Liver (tissue), 3 donors: ENCODE measurements around the gene CTXND1.
A peak's percentile ranks its signal among the peaks of the same experiment; 100 is the strongest.

Experiments
- EGR1 ChIP-seq, 2 donors: IDR thresholded peaks; 2 replicates each; pipeline ENCODE4 v1.6.1; 2016 to 2018; ENCODE audit warnings: antibody characterized with exemption in 2 of 2, low read depth in 2 of 2
- HNF4A ChIP-seq, 2 donors: conservative IDR thresholded peaks; 2 replicates each; pipeline ENCODE4 v1.6.1; 2016; ENCODE audit warnings: antibody characterized with exemption in 2 of 2, mild to moderate bottlenecking in 2 of 2
- MAX ChIP-seq: IDR thresholded peaks from 2 replicates; pipeline ENCODE4 v1.6.1; 2016; ENCODE audit warnings: antibody characterized with exemption
- NR2F2 ChIP-seq: IDR thresholded peaks from 2 replicates; pipeline ENCODE4 v1.6.1; 2016; ENCODE audit warnings: antibody characterized with exemption
- RAD21 ChIP-seq, 2 donors: IDR thresholded peaks; 2 replicates each; pipeline ENCODE4 v1.6.1; 2016; ENCODE audit warnings: antibody characterized with exemption in 2 of 2, mild to moderate bottlenecking in 2 of 2
- REST ChIP-seq: IDR thresholded peaks from 2 replicates; pipeline ENCODE4 v1.6.1; 2016; ENCODE audit warnings: antibody characterized with exemption, mild to moderate bottlenecking
- RXRA ChIP-seq, 2 donors: IDR thresholded peaks; 2 replicates each; pipeline ENCODE4 v1.6.1; 2017 to 2018; ENCODE audit warnings: antibody characterized with exemption in 2 of 2, mild to moderate bottlenecking in 1 of 2
- TAF1 ChIP-seq: conservative IDR thresholded peaks from 2 replicates; pipeline ENCODE4 v1.6.1; 2016; ENCODE audit warnings: antibody characterized with exemption, mild to moderate bottlenecking
- TF ChIP-seq, protein P1 (sequence below): fragments of 150-350 bp; IDR thresholded peaks from 2 replicates; pipeline ENCODE4 v1.5.1; 2017; ENCODE audit warnings: improper control_type of control experiment, low read depth, low read length; ENCODE audit not compliant: missing input control
- TF ChIP-seq, protein P2 (sequence below): IDR thresholded peaks from 2 replicates; pipeline ENCODE4 v1.6.1; 2016; ENCODE audit warnings: antibody characterized with exemption
- donor health status: healthy.
- donor health status: healthy.

DNA sequence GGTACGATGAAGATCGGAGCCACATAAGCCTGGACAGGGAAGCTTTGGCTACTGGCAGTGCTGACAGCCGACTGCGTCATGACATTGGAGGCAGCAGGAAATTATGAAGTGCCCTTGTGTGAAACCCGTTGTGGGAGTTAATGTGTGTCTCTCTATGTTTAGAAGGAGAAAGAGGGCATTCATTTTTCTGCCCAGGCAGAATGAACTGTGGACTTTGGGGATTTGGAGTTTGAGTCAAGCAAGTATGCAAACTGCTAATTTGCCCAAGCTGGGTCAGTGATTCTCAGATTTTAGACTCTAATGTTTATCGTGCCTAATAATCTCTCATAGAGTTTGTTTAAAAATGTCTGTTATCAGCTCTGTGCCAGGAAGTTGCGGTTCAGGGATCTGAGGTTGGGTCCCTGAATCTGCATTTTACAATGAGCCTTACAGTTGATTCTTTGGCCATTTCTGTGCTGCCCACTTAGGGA, 5.6 kb downstream of the CTXND1 start:
- TF ChIP-seq, protein P1, sequence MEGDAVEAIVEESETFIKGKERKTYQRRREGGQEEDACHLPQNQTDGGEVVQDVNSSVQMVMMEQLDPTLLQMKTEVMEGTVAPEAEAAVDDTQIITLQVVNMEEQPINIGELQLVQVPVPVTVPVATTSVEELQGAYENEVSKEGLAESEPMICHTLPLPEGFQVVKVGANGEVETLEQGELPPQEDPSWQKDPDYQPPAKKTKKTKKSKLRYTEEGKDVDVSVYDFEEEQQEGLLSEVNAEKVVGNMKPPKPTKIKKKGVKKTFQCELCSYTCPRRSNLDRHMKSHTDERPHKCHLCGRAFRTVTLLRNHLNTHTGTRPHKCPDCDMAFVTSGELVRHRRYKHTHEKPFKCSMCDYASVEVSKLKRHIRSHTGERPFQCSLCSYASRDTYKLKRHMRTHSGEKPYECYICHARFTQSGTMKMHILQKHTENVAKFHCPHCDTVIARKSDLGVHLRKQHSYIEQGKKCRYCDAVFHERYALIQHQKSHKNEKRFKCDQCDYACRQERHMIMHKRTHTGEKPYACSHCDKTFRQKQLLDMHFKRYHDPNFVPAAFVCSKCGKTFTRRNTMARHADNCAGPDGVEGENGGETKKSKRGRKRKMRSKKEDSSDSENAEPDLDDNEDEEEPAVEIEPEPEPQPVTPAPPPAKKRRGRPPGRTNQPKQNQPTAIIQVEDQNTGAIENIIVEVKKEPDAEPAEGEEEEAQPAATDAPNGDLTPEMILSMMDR = no peak
- TF ChIP-seq RAD21 (IDR thresholded peaks at IDR 0.05) (peak in 1 of 2 donors; percentile 22), MAX (no peak), REST (peak; percentile 63), NR2F2 (no peak), EGR1 (IDR thresholded peaks at IDR 0.05; ENCODE audit: low read depth in 2 of 2) (no peak), RXRA (IDR thresholded peaks at IDR 0.05) (peak; percentile 47 to 65), TAF1 (peak; percentile 41), HNF4A (conservative IDR thresholded peaks at IDR 0.05) (peak; percentile 83 to 87)
- TF ChIP-seq, protein P2, sequence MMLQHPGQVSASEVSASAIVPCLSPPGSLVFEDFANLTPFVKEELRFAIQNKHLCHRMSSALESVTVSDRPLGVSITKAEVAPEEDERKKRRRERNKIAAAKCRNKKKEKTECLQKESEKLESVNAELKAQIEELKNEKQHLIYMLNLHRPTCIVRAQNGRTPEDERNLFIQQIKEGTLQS = no peak
